Sciatic nerve (tissue), 2 donors: ENCODE results near the gene COL6A1. TPM values are rescaled to one million over a fixed set of nuclear protein-coding genes. Genes with fewer than 3 reads are reported as not detected.

Experiments used
- ATAC-seq: fragments of 200-7000 bp; cut with Tn5 transposase; one replicate; pipeline ENCODE4 v1.9.1; 2020; ENCODE audit warnings: mild to moderate bottlenecking, moderate library complexity
- DNase-seq: peaks from one replicate; pipeline ENCODE4 v3.0.0-alpha.2; 2020; ENCODE audit warnings: low spot score
- intact Hi-C: fragments of 100-400 bp; cut with DNase I; formaldehyde crosslinking; loops from one replicate; pipeline ENCODE4 v1.14.2; 2022
- total RNA-seq: library from RNA; stranded (reverse); fragmentation: NEBNext Ultra II Directional; extraction: Animal tissue kit (Norgen Biotek cat#: 25700); gene quantifications from one replicate; pipeline ENCODE4 v1.2.1, GENCODE V29; 2021
- donor health status: DM: no; HTN: no; CAD: no.
- donor health status: DM: no; HTN: no; CAD: no.

Gene COL6A1
- total RNA-seq = 247 TPM

GRCh38 chr21:45981151-45982091 is at the start of gene COL6A1:
Gene COL6A1 (plus strand): TSS chr21:45981770. CDS start chr21:45981851, 81 bp downstream.
- ATAC-seq (peak; percentile 78), DNase-seq (peak; percentile 89)
- intact Hi-C loops = no loop called here

DNA sequence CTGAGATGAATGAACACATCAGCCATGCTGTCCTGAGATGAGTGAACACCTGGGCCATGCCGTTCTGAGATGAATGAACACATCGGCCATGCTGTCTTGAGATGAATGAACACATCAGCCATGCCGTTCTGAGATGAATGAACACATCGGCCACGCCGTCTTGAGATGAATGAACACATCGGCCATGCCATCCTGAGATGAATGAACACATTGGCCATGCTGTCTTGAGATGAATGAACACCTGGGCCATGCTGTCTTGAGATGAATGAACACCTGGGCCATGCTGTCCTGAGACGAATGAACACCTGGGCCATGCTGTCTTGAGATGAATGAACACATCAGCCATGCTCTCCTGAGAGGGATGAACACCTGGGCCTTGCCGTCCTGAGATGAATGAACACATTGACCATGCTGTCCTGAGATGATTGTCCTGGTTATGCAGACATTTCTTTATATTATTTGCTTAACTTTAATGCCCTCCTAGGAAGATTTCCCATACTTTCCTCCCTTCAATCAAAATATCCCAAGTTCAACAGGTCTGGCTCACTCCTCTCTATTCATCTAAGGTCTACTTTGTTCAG is 48.6 kb upstream of the COL6A1 start:
- intact Hi-C loops = no loop called here
- ATAC-seq (no peak), DNase-seq (no peak)

- intact Hi-C loops = no loop called here
- ATAC-seq = no peak
- DNase-seq = no peak
Measured at GRCh38 chr21:45934085-45934484, 47.5 kb upstream of the COL6A1 start.

DNA sequence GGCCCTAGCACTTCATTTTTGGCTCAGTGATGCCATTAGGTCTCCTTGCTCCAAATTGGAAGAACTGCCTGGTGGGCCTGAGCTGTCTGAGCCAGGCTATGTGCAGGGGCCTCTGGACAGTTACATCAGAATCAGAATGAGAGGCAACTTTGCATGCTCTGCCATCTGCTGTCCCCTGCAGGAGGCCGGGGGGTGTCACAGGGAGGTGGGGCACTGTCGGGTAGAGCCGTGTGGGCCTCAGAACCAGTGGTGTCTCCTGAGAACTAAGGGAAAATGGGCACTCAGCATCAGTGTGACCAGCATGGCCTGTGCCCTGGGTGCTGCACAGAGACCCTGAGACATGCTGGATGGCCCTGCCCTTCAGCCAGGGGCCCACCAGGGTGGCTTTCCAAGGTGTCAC is 47.0 kb upstream of the COL6A1 start:
- DNase-seq (no peak), ATAC-seq (no peak)
- intact Hi-C loops = no loop called here

GRCh38 chr21:45935628-45936027 is 45.9 kb upstream of the COL6A1 start:
- ATAC-seq = no peak
- intact Hi-C loops = no loop called here
- no peak for DNase-seq

GRCh38 chr21:45937721-45938452 is 43.7 kb upstream of the COL6A1 start:
- no peak for DNase-seq
- no peak for ATAC-seq
- intact Hi-C loops = no loop called here

GRCh38 chr21:45938453-45938755 is 43.2 kb upstream of the COL6A1 start:
- intact Hi-C loops = no loop called here
- no peak for ATAC-seq
- DNase-seq = no peak

- ATAC-seq (no peak), DNase-seq (no peak)
- intact Hi-C loops = no loop called here
Measured at GRCh38 chr21:45938811-45939520, 42.6 kb upstream of the COL6A1 start.

GRCh38 chr21:45939521-45940045 is 42.0 kb upstream of the COL6A1 start:
- DNase-seq (no peak), ATAC-seq (no peak)
- intact Hi-C loops = no loop called here

DNA sequence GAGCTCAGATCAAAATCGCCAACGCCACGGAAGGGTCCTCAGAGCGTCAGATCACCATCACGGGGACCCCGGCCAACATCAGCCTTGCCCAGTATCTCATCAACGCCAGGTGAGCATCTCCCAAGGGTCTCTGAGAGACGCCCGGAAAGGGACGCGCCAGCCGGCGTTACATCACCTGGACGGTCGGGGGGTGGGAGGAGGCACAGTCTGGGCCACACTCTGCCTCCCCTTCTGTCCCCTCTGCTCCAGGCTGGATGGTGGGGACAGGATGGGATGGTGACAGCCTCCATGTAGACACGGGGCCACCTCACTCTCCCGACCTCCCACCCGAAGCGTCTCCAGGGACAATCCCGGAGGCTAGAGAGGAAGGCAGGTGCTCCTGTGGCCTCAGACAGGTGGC is 41.5 kb upstream of the COL6A1 start:
- no peak for DNase-seq
- intact Hi-C loops = no loop called here
- no peak for ATAC-seq

GRCh38 chr21:45940621-45941337 is 40.8 kb upstream of the COL6A1 start:
- DNase-seq (no peak), ATAC-seq (no peak)
- intact Hi-C loops = no loop called here

- DNase-seq = no peak
- no peak for ATAC-seq
- intact Hi-C loops = no loop called here
Measured at GRCh38 chr21:45941338-45941710, 40.2 kb upstream of the COL6A1 start.

DNA sequence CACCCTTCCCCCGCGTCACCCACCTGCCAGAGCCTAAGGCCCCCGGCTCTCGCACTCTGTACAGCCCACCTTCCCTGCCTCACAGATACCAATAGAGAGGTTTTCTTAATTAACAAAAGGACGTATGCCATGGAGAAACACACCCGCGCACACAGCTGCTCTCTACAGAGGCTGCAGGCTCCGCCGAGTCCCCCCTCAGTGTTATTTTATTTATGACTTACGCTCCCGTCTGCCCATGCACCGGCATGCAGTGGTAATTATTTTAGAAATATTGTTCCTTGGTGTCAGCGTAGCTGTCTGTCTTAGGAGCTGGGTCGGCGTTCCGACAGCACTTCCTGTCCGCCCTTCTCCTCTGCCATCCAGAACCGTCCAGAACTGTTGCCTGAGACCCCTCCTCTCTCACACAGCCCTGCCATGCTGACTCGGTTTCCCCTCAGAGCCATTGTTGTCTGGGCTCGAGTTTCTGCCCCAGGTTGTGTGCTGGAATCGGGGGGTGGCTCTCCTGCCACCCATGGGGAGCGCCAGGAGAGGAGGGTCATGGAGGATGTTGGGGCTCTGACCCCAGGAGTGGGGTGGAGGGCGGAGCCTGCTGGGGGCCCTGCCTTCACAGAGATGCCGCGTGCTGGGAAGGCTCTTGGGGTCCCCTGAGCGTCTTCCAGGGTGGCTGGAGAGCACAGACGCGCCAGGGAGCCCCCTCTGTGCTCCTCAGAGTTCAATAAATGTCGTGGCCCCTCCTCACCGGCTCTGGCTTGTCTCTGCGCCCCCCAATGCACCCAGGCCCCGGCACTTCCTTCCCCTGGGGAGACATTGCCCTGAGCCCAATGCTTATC is 39.6 kb upstream of the COL6A1 start:
- intact Hi-C loops = no loop called here
- ATAC-seq = no peak
- DNase-seq = no peak

- DNase-seq (no peak), ATAC-seq (no peak)
- intact Hi-C loops = no loop called here
Measured at GRCh38 chr21:45942755-45943629, 38.6 kb upstream of the COL6A1 start.

GRCh38 chr21:45943630-45944540 is 37.7 kb upstream of the COL6A1 start:
- intact Hi-C loops = no loop called here
- DNase-seq (no peak), ATAC-seq (no peak)

- ATAC-seq = no peak
- intact Hi-C loops = no loop called here
Measured at GRCh38 chr21:45944601-45945000, 37.0 kb upstream of the COL6A1 start.

More at GRCh38 chr21:45944601-45945000, 37.0 kb upstream of the COL6A1 start:
- no peak for DNase-seq
